HepG2 (cell line): ENCODE results near the gene IQSEC1. TPM values are rescaled to one million over a fixed set of nuclear protein-coding genes. Genes with fewer than 3 reads are reported as not detected.

Source experiments
- AGO1 ChIP-seq: fragments of 200-400 bp; formaldehyde crosslinking; IDR thresholded peaks from 2 replicates; pipeline ENCODE4 v1.6.1; 2017; ENCODE audit warnings: mild to moderate bottlenecking, low read depth, low read length, moderate library complexity; ENCODE audit not compliant: poor library complexity, severe bottlenecking
- ATRX ChIP-seq: sonication (generic); formaldehyde crosslinking; IDR thresholded peaks from 2 replicates; pipeline ENCODE4 v1.4.0; 2020; ENCODE audit warnings: missing genetic modification reagents, borderline replicate concordance
- CBX1 ChIP-seq: IDR thresholded peaks from one replicate; pipeline ENCODE4 v1.6.1; 2016; ENCODE audit warnings: antibody characterized with exemption, low read depth
- CBX2 ChIP-seq, 2 experiments: fragments of 200-600 bp in 1 of 2; sonication (generic); formaldehyde crosslinking in 1 of 2; IDR thresholded peaks; 2 replicates each; pipeline versions ENCODE4 v1.7.0 to v1.8.1; 2018 to 2022; ENCODE audit warnings: low read depth in 2 of 2, low read length in 1 of 2, mild to moderate bottlenecking in 1 of 2, missing genetic modification reagents in 1 of 2
- DR1 ChIP-seq: sonication (generic); formaldehyde crosslinking; IDR thresholded peaks from 2 replicates; pipeline ENCODE4 v1.8.0; 2021; ENCODE audit warnings: mild to moderate bottlenecking, missing genetic modification reagents, inconsistent platforms
- HOXD1 ChIP-seq: sonication (generic); formaldehyde crosslinking; IDR thresholded peaks from 2 replicates; pipeline ENCODE4 v1.5.0; 2020; ENCODE audit warnings: missing genetic modification reagents
- PTBP1 ChIP-seq: fragments of 200-400 bp; formaldehyde crosslinking; IDR thresholded peaks from 2 replicates; pipeline ENCODE4 v1.6.1; 2018; ENCODE audit warnings: low read length, low read depth; ENCODE audit not compliant: poor library complexity, severe bottlenecking
- RBM22 ChIP-seq: fragments of 200-400 bp; formaldehyde crosslinking; optimal IDR thresholded peaks from 2 replicates; pipeline ENCODE3; 2017; ENCODE audit warnings: mild to moderate bottlenecking, low read length, moderate library complexity
- SP4 ChIP-seq: sonication (generic); formaldehyde crosslinking; IDR thresholded peaks from 2 replicates; pipeline ENCODE4 v1.8.1; 2023; ENCODE audit warnings: mild to moderate bottlenecking, missing genetic modification reagents
- ZFYVE20 ChIP-seq: sonication (generic); formaldehyde crosslinking; IDR thresholded peaks from 2 replicates; pipeline ENCODE4 v1.8.0; 2023; ENCODE audit warnings: low read depth, mild to moderate bottlenecking, moderate library complexity, missing genetic modification reagents, borderline replicate concordance
- ZNF230 ChIP-seq: sonication (generic); formaldehyde crosslinking; IDR thresholded peaks from 2 replicates; pipeline ENCODE4 v1.4.0; 2020; ENCODE audit warnings: mild to moderate bottlenecking, missing genetic modification reagents
- ZNF496 ChIP-seq: sonication (generic); formaldehyde crosslinking; IDR thresholded peaks from 2 replicates; pipeline ENCODE4 v1.8.1; 2023; ENCODE audit warnings: mild to moderate bottlenecking, moderate library complexity, missing genetic modification reagents; ENCODE audit not compliant: insufficient replicate concordance
- ZNF530 ChIP-seq: sonication (generic); formaldehyde crosslinking; IDR thresholded peaks from 2 replicates; pipeline ENCODE4 v1.5.0; 2020; ENCODE audit warnings: low read depth, mild to moderate bottlenecking, missing genetic modification reagents
- ZNF543 ChIP-seq: sonication (generic); formaldehyde crosslinking; IDR thresholded peaks from 2 replicates; pipeline ENCODE4 v1.4.0; 2020; ENCODE audit warnings: mild to moderate bottlenecking, missing genetic modification reagents
- ZNF776 ChIP-seq: sonication (generic); formaldehyde crosslinking; IDR thresholded peaks from 2 replicates; pipeline ENCODE4 v1.4.0; 2020; ENCODE audit warnings: mild to moderate bottlenecking, missing genetic modification reagents
- ZNF788 ChIP-seq: sonication (generic); formaldehyde crosslinking; IDR thresholded peaks from 2 replicates; pipeline ENCODE4 v1.5.0; 2020; ENCODE audit warnings: mild to moderate bottlenecking, missing genetic modification reagents, borderline replicate concordance
- polyA plus RNA-seq, 8 experiments: library from polyadenylated mRNA; depleted of rRNA in 3 of 8; stranded (reverse) in 7 of 8; unstranded in 1 of 8; fragments of >200 nt; fragmentation: Illumina TruSeq in 4 of 8; extraction: Trizol in 4 of 8; gene quantifications; 2 replicates each; pipeline versions ENCODE4 v1.2.1 to v1.2.3, GENCODE V29; 2011 to 2016; ENCODE audit warnings: low read depth in 4 of 8, missing spikeins in 1 of 8, mixed read lengths in 1 of 8; ENCODE audit not compliant: insufficient read depth in 1 of 8
- total RNA-seq, 5 experiments: library from RNA; depleted of rRNA; stranded (reverse); fragments of >200 nt; fragmentation: Illumina TruSeq; extraction: Trizol; gene quantifications; 2 replicates each; pipeline ENCODE4 v1.2.3, GENCODE V29; 2016; ENCODE audit warnings: low read depth in 1 of 5
- TF ChIP-seq, protein P1 (sequence below): sonication (generic); formaldehyde crosslinking; IDR thresholded peaks from 2 replicates; pipeline ENCODE4 v1.8.0; 2022; ENCODE audit warnings: missing genetic modification reagents, mild to moderate bottlenecking, inconsistent platforms, borderline replicate concordance
- TF ChIP-seq, protein P2 (sequence below): IDR thresholded peaks from 2 replicates; pipeline ENCODE4 v1.6.1; 2016
- TF ChIP-seq, protein P3 (sequence below): sonication (generic); formaldehyde crosslinking; IDR thresholded peaks from 2 replicates; pipeline ENCODE4 v1.5.0; 2020; ENCODE audit warnings: missing genetic modification reagents, mild to moderate bottlenecking, borderline replicate concordance

Gene IQSEC1
- total and polyA plus RNA-seq, 2 of the 13 experiments (the other 11 are each of a cell fraction or from before 2014, with no cell fraction given), result 17.4 to 20.2 TPM

DNA sequence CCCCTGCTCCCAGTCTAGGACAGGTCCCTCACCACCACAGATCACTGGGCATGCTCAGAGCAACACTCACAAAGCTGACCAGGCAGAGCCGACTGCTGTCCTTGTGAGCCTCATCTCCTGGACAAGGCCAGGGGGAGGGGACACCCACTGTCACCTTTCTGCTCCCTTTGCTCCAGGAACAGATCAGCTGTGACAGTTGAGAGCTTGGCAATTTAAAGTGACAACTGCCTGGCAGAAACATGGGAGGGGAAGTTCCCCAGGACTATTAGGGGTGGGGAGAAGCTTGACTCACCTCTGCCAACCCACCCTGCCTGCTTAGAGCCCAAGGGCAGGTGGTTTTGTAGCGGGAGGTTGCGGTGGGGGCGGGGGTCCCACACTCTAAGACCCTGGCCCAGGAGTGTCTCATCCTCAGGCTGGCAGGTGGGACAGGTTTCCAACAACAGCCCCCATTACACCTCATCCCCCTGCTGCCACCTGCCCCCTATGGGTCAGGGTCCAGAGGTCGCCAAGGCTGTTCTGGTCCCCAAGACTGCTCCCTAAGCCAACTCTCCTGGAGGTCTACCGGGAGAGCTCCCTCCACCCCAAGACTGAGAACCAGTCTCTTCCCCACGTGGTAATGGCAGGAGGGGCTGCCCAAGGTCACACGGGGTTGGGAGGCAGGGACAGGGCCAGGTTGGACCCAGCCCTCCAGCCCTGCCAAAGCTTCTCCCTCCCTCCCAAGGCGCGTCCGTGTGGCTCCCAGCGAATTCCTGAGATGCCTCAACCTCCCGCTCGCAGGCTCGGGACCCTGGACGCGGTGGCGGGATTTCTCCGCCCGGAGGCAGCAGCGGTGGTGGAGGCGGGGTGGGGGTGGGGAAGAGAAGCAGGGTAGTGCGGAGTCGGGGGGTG lies 80.4 kb downstream of the IQSEC1 start (continued):
- TF ChIP-seq ZNF788 (CRISPR knock-in tag) (no peak), DR1 (CRISPR knock-in tag) (no peak), ZNF230 (CRISPR knock-in tag) (no peak), ATRX (CRISPR knock-in tag) (no peak), ZNF496 (CRISPR knock-in tag) (no peak), SP4 (CRISPR knock-in tag) (no peak; the same call in none of the 2 replicates), ZNF530 (CRISPR knock-in tag) (no peak), HOXD1 (CRISPR knock-in tag) (no peak), ZFYVE20 (no peak), ZNF776 (CRISPR knock-in tag) (no peak), CBX1 (peak; percentile 39), PTBP1 (no peak), RBM22 (no peak), AGO1 (no peak), ZNF543 (CRISPR knock-in tag) (no peak), CBX2 (IDR thresholded peaks at IDR 0.05; ENCODE audit: low read depth, low read length) (no peak), CBX2 (CRISPR knock-in tag; IDR thresholded peaks at IDR 0.05; ENCODE audit: low read depth) (no peak)
- TF ChIP-seq, protein P1, sequence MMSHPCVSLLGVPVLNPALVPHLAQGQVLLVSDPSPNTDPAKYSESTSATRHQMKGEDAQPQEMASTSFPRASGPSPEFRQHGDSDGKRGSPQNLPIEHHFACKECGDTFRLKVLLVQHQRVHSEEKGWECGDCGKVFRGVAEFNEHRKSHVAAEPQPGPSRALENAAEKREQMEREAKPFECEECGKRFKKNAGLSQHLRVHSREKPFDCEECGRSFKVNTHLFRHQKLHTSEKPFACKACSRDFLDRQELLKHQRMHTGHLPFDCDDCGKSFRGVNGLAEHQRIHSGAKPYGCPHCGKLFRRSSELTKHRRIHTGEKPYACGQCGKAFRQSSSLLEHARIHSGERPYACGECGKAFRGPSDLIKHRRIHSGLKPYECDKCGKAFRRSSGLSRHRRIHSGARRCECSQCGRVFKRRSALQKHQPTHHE (CRISPR knock-in tag), result no peak
- TF ChIP-seq, protein P2, sequence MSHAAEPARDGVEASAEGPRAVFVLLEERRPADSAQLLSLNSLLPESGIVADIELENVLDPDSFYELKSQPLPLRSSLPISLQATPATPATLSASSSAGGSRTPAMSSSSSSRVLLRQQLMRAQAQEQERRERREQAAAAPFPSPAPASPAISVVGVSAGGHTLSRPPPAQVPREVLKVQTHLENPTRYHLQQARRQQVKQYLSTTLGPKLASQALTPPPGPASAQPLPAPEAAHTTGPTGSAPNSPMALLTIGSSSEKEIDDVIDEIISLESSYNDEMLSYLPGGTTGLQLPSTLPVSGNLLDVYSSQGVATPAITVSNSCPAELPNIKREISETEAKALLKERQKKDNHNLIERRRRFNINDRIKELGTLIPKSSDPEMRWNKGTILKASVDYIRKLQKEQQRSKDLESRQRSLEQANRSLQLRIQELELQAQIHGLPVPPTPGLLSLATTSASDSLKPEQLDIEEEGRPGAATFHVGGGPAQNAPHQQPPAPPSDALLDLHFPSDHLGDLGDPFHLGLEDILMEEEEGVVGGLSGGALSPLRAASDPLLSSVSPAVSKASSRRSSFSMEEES (CRISPR knock-in tag), result no peak
- TF ChIP-seq, protein P3, sequence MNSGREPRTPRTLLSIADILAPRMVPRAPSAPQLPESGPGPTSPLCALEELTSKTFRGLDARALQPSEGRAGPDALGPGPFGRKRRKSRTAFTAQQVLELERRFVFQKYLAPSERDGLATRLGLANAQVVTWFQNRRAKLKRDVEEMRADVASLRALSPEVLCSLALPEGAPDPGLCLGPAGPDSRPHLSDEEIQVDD (CRISPR knock-in tag), result no peak
